ENCODE data around the gene COL5A3. TPM values are rescaled to one million over a fixed set of nuclear protein-coding genes. Genes with fewer than 3 reads are reported as not detected.
A peak's percentile ranks its signal among the peaks of the same experiment; 100 is the strongest.

The COL5A3 gene
- total and polyA plus RNA-seq, 2 experiments from 2014 or later, result 1.0 to 1.2 TPM

- TF ChIP-seq, protein P1, sequence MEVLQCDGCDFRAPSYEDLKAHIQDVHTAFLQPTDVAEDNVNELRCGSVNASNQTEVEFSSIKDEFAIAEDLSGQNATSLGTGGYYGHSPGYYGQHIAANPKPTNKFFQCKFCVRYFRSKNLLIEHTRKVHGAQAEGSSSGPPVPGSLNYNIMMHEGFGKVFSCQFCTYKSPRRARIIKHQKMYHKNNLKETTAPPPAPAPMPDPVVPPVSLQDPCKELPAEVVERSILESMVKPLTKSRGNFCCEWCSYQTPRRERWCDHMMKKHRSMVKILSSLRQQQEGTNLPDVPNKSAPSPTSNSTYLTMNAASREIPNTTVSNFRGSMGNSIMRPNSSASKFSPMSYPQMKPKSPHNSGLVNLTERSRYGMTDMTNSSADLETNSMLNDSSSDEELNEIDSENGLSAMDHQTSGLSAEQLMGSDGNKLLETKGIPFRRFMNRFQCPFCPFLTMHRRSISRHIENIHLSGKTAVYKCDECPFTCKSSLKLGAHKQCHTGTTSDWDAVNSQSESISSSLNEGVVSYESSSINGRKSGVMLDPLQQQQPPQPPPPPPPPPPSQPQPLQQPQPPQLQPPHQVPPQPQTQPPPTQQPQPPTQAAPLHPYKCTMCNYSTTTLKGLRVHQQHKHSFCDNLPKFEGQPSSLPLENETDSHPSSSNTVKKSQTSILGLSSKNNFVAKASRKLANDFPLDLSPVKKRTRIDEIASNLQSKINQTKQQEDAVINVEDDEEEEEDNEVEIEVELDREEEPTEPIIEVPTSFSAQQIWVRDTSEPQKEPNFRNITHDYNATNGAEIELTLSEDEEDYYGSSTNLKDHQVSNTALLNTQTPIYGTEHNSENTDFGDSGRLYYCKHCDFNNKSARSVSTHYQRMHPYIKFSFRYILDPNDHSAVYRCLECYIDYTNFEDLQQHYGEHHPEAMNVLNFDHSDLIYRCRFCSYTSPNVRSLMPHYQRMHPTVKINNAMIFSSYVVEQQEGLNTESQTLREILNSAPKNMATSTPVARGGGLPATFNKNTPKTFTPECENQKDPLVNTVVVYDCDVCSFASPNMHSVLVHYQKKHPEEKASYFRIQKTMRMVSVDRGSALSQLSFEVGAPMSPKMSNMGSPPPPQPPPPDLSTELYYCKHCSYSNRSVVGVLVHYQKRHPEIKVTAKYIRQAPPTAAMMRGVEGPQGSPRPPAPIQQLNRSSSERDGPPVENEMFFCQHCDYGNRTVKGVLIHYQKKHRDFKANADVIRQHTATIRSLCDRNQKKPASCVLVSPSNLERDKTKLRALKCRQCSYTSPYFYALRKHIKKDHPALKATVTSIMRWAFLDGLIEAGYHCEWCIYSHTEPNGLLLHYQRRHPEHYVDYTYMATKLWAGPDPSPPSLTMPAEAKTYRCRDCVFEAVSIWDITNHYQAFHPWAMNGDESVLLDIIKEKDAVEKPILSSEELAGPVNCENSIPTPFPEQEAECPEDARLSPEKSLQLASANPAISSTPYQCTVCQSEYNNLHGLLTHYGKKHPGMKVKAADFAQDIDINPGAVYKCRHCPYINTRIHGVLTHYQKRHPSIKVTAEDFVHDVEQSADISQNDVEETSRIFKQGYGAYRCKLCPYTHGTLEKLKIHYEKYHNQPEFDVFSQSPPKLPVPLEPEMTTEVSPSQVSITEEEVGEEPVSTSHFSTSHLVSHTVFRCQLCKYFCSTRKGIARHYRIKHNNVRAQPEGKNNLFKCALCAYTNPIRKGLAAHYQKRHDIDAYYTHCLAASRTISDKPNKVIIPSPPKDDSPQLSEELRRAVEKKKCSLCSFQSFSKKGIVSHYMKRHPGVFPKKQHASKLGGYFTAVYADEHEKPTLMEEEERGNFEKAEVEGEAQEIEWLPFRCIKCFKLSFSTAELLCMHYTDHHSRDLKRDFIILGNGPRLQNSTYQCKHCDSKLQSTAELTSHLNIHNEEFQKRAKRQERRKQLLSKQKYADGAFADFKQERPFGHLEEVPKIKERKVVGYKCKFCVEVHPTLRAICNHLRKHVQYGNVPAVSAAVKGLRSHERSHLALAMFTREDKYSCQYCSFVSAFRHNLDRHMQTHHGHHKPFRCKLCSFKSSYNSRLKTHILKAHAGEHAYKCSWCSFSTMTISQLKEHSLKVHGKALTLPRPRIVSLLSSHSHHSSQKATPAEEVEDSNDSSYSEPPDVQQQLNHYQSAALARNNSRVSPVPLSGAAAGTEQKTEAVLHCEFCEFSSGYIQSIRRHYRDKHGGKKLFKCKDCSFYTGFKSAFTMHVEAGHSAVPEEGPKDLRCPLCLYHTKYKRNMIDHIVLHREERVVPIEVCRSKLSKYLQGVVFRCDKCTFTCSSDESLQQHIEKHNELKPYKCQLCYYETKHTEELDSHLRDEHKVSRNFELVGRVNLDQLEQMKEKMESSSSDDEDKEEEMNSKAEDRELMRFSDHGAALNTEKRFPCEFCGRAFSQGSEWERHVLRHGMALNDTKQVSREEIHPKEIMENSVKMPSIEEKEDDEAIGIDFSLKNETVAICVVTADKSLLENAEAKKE (CRISPR knock-in tag; IDR thresholded peaks at IDR 0.05), result no peak
- TF ChIP-seq STAT1 (IDR thresholded peaks at IDR 0.05; ENCODE audit: unreplicated experiment), result no peak
- TF ChIP-seq POLR2AphosphoS5 (IDR thresholded peaks at IDR 0.05; ENCODE audit: low read depth), result no peak
- no peak for TF ChIP-seq JUNB (IDR thresholded peaks at IDR 0.05; ENCODE audit: unreplicated experiment)
- TF ChIP-seq ZNF114 (CRISPR knock-in tag; IDR thresholded peaks at IDR 0.05), result no peak
- TF ChIP-seq EZH2phosphoT487 (IDR thresholded peaks at IDR 0.05; ENCODE audit: unreplicated experiment), result no peak
These were observed 20.8 kb downstream of the COL5A3 start (continued) for GRCh38 chr19:9989504-9989903.

GRCh38 chr19:9986787-9987281, 23.5 kb downstream of the COL5A3 start:
- Histone ChIP-seq H4K20me1 (replicated peaks; ENCODE audit: insufficient read depth) (no peaks in the 10 kb centered on the region), H2AFZ (peak overlapping the region; percentile 95), H3K27ac (ENCODE audit: low read depth) (no peak overlapping the region), H3K4me1 (ENCODE audit: insufficient read depth) (peaks cover 11% of the 10 kb centered on the region; the same call in 1 of the 2 replicates), H3K9me2 (ENCODE audit: insufficient read depth) (no peaks in the 10 kb centered on the region), H3K4me3 (no peak overlapping the region), H3K79me2 (replicated peaks; ENCODE audit: insufficient read depth) (no peaks in the 10 kb centered on the region), H3F3A (replicated peaks; ENCODE audit: low read depth) (no peaks in the 10 kb centered on the region), H3K4me2 (peak overlapping the region; percentile 60; the same call in 1 of the 2 replicates), H3K36me3 (ENCODE audit: insufficient read depth) (no peaks in the 10 kb centered on the region), H3K27me3 (ENCODE audit: insufficient read depth) (no peaks in the 10 kb centered on the region)
- Mint-ChIP-seq H3K4me3 (no peak overlapping the region), H3K36me3 (ENCODE audit: low read depth) (no peaks in the 10 kb centered on the region), H3K4me1 (peaks cover 10% of the 10 kb centered on the region; the same call in 2 of the 3 replicates), H3K27me3 (ENCODE audit: insufficient read depth, low read depth, poor library complexity) (peaks cover 12% of the 10 kb centered on the region), H3K9me3 (no peaks in the 10 kb centered on the region), H3K27ac (no peak overlapping the region)
- ATAC-seq, result peak; percentile 79
- DNase-seq (ENCODE audit: low spot score), result peak; percentile 50
- TF ChIP-seq STAT1 (IDR thresholded peaks at IDR 0.05; ENCODE audit: unreplicated experiment) (no peak), ZNF114 (CRISPR knock-in tag; IDR thresholded peaks at IDR 0.05) (no peak), CREB1 (CRISPR knock-in tag; IDR thresholded peaks at IDR 0.05; ENCODE audit: low read depth) (no peak), EZH2phosphoT487 (IDR thresholded peaks at IDR 0.05; ENCODE audit: unreplicated experiment) (no peak), NANOG (IDR thresholded peaks at IDR 0.05; ENCODE audit: borderline replicate concordance) (no peak)
- TF ChIP-seq, protein P1 (CRISPR knock-in tag; IDR thresholded peaks at IDR 0.05), result no peak
- TF ChIP-seq, protein P2, sequence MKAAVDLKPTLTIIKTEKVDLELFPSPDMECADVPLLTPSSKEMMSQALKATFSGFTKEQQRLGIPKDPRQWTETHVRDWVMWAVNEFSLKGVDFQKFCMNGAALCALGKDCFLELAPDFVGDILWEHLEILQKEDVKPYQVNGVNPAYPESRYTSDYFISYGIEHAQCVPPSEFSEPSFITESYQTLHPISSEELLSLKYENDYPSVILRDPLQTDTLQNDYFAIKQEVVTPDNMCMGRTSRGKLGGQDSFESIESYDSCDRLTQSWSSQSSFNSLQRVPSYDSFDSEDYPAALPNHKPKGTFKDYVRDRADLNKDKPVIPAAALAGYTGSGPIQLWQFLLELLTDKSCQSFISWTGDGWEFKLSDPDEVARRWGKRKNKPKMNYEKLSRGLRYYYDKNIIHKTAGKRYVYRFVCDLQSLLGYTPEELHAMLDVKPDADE (IDR thresholded peaks at IDR 0.05), result no peak
